OCI-LY7 (cell line): ENCODE data around the gene LMTK3.

Experiments
- CTCF ChIP-seq: fragments of 200-600 bp; sonication (generic); conservative IDR thresholded peaks from 2 replicates; pipeline ENCODE4 v1.5.1; 2014; ENCODE audit warnings: mild to moderate bottlenecking, antibody characterized with exemption, low read length, moderate library complexity, mixed read lengths
- EZH2phosphoT487 ChIP-seq: fragments of 200-600 bp; sonication (generic); IDR thresholded peaks from 2 replicates; pipeline ENCODE4 v1.6.1; 2018; ENCODE audit warnings: low read depth, borderline replicate concordance, mild to moderate bottlenecking, mixed run types, antibody characterized with exemption, low read length, moderate library complexity, mixed read lengths

GRCh38 chr19:48549380-48549779 is 37.7 kb upstream of the LMTK3 start:
- TF ChIP-seq CTCF: no peak
- TF ChIP-seq EZH2phosphoT487: no peak
